OCI-LY1 (cell line): ENCODE data around the gene SSNA1.

ENCODE experiments used
- H2AFZ ChIP-seq: fragments of 200-600 bp; sonication (generic), shearing (Covaris generic); 2 replicates; pipeline ENCODE4 v1.6.0; 2014; ENCODE audit warnings: antibody characterized with exemption, mild to moderate bottlenecking, low read length
- H3F3A ChIP-seq: fragments of 200-600 bp; sonication (generic), shearing (Covaris generic); 2 replicates; pipeline ENCODE4 v1.6.0; 2014; ENCODE audit warnings: mild to moderate bottlenecking, antibody characterized with exemption, low read length, moderate library complexity; ENCODE audit not compliant: insufficient read depth
- H3K27ac ChIP-seq: fragments of 200-600 bp; sonication (generic); 2 replicates; pipeline ENCODE4 v1.5.1; 2014; ENCODE audit warnings: low read length, mixed run types, mild to moderate bottlenecking, low read depth; ENCODE audit not compliant: poor library complexity, severe bottlenecking
- H3K27me3 ChIP-seq: fragments of 200-600 bp; sonication (generic); 2 replicates; pipeline ENCODE4 v1.6.0; 2014; ENCODE audit warnings: antibody characterized with exemption, mild to moderate bottlenecking, low read length, moderate library complexity; ENCODE audit not compliant: insufficient read depth
- H3K36me3 ChIP-seq: fragments of 200-600 bp; sonication (generic); 2 replicates; pipeline ENCODE4 v1.6.1; 2014; ENCODE audit warnings: mild to moderate bottlenecking, antibody characterized with exemption, low read length, moderate library complexity, mixed read lengths; ENCODE audit not compliant: insufficient read depth
- H3K4me1 ChIP-seq: fragments of 200-600 bp; sonication (generic); 2 replicates; pipeline ENCODE4 v1.5.1; 2014; ENCODE audit warnings: mild to moderate bottlenecking, low read length, moderate library complexity; ENCODE audit not compliant: insufficient read depth, severe bottlenecking
- H3K4me2 ChIP-seq: fragments of 200-600 bp; sonication (generic), shearing (Covaris generic); 2 replicates; pipeline ENCODE4 v1.6.1; 2014; ENCODE audit warnings: low read length
- H3K4me3 ChIP-seq: fragments of 200-600 bp; sonication (generic); 2 replicates; pipeline ENCODE4 v1.5.1; 2014; ENCODE audit warnings: low read length, low read depth, mild to moderate bottlenecking, mixed read lengths; ENCODE audit not compliant: poor library complexity, severe bottlenecking
- H3K79me2 ChIP-seq: fragments of 200-600 bp; shearing (Covaris generic); 2 replicates; pipeline ENCODE4 v1.6.1; 2016; ENCODE audit warnings: mixed run types, low read length, mixed read lengths; ENCODE audit not compliant: insufficient read depth
- H3K9ac ChIP-seq: fragments of 200-600 bp; sonication (generic), shearing (Covaris generic); 2 replicates; pipeline ENCODE4 v1.6.1; 2014; ENCODE audit warnings: mild to moderate bottlenecking, low read length, mixed read lengths
- H3K9me2 ChIP-seq: fragments of 200-600 bp; sonication (generic), shearing (Covaris generic); 2 replicates; pipeline ENCODE4 v1.6.1; 2014; ENCODE audit warnings: low read depth, mild to moderate bottlenecking, low read length, mixed read lengths
- H3K9me3 ChIP-seq: fragments of 200-600 bp; shearing (Covaris generic); 2 replicates; pipeline ENCODE4 v1.6.1; 2014; ENCODE audit warnings: low read length, mixed read lengths
- H4K20me1 ChIP-seq: fragments of 200-600 bp; sonication (generic), shearing (Covaris generic); 2 replicates; pipeline ENCODE4 v1.6.0; 2016; ENCODE audit warnings: mild to moderate bottlenecking, low read length; ENCODE audit not compliant: insufficient read depth
- EZH2 ChIP-seq: fragments of 200-600 bp; sonication (generic), shearing (Covaris generic); IDR thresholded peaks from 2 replicates; pipeline ENCODE4 v1.8.0; 2017; ENCODE audit warnings: borderline replicate concordance, mixed run types, mild to moderate bottlenecking, antibody characterized with exemption, low read length, moderate library complexity, mixed read lengths
- TF ChIP-seq, protein P1 (sequence below): fragments of 200-600 bp; sonication (generic), shearing (Covaris generic); IDR thresholded peaks from 2 replicates; pipeline ENCODE4 v1.5.1; 2017; ENCODE audit warnings: mild to moderate bottlenecking, antibody characterized with exemption, low read length, moderate library complexity, mixed read lengths

SSNA1 gene

DNA sequence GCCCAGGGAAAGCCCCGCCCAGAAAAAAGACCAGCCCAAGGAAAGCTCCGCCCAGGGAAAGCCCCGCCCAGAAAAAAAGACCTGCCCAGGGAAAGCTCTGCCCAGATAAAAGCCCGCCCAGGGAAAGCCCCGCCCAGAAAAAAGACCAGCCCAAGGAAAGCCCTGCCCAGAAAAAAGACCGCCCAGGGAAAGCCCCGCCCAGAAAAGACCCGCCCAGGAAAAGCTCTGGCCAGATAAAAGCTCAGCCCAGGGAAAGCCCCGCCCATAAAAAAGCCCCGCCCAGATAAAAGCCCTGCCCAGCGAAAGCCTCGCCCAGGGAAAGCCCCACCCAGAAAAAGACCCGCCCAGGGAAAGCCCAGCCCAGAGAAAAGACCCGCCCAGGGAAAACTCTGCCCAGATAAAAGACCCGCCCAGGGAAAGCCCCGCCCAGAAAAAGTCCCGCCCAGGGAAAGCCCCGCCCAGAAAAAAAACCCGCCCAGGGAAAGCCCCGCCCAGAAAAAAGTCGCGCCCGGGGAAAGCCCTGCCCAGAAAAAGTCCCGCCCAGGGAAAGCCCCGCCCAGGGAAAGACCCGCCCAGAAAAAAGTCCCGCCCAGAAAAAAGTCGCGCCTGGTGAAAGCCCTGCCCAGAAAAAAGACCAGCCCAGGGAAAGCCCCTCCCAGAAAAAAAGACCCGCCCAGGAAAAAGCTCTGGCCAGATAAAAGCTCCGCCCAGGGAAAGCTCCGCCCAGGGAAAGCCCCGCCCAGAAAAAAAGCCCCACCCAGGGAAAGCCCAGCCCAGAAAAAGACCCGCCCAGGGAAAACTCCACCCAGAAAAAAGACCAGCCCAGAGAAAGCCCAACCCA is 37.6 kb upstream of the SSNA1 start:
- no peak overlapping the region for H2AFZ ChIP-seq
- H3F3A ChIP-seq: peaks cover 6% of the 10 kb centered on the region
- H3K9me3 ChIP-seq: no peaks in the 10 kb centered on the region
- H3K4me1 ChIP-seq: no peaks in the 10 kb centered on the region
- H3K79me2 ChIP-seq: no peaks in the 10 kb centered on the region
- H3K27me3 ChIP-seq: no peaks in the 10 kb centered on the region
- peak overlapping the region; percentile 29 for H3K27ac ChIP-seq
- H3K4me3 ChIP-seq: no peak overlapping the region
- no peaks in the 10 kb centered on the region for H3K9me2 ChIP-seq
- no peak overlapping the region for H3K9ac ChIP-seq
- H3K4me2 ChIP-seq: no peak overlapping the region
- H4K20me1 ChIP-seq: no peaks in the 10 kb centered on the region
- H3K36me3 ChIP-seq: no peaks in the 10 kb centered on the region
- TF ChIP-seq EZH2: no peak
- TF ChIP-seq, protein P1, sequence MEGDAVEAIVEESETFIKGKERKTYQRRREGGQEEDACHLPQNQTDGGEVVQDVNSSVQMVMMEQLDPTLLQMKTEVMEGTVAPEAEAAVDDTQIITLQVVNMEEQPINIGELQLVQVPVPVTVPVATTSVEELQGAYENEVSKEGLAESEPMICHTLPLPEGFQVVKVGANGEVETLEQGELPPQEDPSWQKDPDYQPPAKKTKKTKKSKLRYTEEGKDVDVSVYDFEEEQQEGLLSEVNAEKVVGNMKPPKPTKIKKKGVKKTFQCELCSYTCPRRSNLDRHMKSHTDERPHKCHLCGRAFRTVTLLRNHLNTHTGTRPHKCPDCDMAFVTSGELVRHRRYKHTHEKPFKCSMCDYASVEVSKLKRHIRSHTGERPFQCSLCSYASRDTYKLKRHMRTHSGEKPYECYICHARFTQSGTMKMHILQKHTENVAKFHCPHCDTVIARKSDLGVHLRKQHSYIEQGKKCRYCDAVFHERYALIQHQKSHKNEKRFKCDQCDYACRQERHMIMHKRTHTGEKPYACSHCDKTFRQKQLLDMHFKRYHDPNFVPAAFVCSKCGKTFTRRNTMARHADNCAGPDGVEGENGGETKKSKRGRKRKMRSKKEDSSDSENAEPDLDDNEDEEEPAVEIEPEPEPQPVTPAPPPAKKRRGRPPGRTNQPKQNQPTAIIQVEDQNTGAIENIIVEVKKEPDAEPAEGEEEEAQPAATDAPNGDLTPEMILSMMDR: no peak

DNA sequence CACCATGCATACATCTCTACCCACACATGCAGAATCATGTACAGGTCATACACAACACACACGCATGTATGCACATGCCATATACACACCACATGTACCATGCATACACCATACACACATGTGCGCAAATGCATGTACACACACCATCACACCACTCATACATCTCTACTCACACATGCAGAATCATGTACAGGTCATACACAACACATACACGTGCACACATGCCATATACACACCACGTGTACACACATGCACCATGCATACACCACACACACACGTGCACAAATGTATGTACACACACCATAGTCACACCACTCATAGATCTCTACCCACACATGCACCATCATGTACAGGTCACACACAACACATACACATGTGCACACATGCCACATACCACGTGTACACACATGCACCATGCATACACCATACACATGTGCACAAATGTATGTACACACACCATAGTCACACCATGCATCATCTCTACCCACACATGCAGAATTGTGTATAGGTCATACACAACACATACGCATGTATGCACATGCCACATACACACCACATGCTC is 35.6 kb upstream of the SSNA1 start:
- peaks cover 4% of the 10 kb centered on the region for H3K4me1 ChIP-seq
- H3K79me2 ChIP-seq: no peaks in the 10 kb centered on the region
- TF ChIP-seq, protein P1: no peak
- H3K36me3 ChIP-seq: no peaks in the 10 kb centered on the region
- H3K9ac ChIP-seq: no peak overlapping the region
- no peak overlapping the region for H3K4me2 ChIP-seq
- no peak overlapping the region for H3K4me3 ChIP-seq
- H3K27me3 ChIP-seq: 0 out of 2 replicates have a peak, but pooled peaks cover 7% of the 10 kb centered on the region
- H3K9me3 ChIP-seq: no peaks in the 10 kb centered on the region
- peaks cover 6% of the 10 kb centered on the region for H3F3A ChIP-seq
- H2AFZ ChIP-seq: no peak overlapping the region
- H3K27ac ChIP-seq: no peak overlapping the region
- H4K20me1 ChIP-seq: no peaks in the 10 kb centered on the region
- H3K9me2 ChIP-seq: no peaks in the 10 kb centered on the region

DNA sequence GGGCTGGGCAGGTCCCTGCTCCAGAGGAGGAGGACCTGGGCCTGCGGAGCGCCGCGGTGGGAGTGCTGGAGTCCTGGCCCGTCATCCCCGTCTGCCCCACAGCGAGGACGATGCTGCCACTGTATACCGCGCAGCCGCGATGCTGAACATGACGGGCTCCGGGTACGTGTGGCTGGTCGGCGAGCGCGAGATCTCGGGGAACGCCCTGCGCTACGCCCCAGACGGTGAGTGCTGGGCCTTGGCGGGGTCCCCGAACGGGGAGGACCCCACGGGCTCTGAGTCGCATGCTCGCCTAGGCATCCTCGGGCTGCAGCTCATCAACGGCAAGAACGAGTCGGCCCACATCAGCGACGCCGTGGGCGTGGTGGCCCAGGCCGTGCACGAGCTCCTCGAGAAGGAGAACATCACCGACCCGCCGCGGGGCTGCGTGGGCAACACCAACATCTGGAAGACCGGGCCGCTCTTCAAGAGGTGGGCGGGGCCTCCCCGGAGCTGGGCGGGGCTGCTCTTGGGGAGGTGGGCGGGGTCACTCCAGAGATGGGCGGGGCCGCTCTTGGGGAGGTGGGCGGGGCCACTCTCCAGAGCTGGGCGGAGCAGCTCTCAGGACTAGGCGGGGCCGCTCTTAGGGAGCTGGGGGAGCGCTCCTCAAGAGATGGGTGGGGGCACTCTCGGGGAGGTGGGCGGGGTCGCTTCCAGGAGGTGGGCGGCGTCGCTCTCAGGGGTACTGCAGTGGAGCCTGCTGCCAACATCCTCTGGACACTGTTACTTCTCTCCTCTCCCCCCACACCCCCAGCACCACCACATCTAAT is 31.7 kb upstream of the SSNA1 start:
- no peak overlapping the region for H3K27ac ChIP-seq
- H3K27me3 ChIP-seq: peaks cover 23% of the 10 kb centered on the region
- no peak overlapping the region for H3K9ac ChIP-seq
- no peaks in the 10 kb centered on the region for H3K36me3 ChIP-seq
- no peaks in the 10 kb centered on the region for H3K9me3 ChIP-seq
- peak overlapping the region; percentile 61; the same call in 1 of the 2 replicates for H3K4me2 ChIP-seq
- H3K4me3 ChIP-seq: peak overlapping the region; percentile 50
- TF ChIP-seq EZH2: no peak
- TF ChIP-seq, protein P1: no peak
- H3K9me2 ChIP-seq: no peaks in the 10 kb centered on the region
- no peak overlapping the region for H2AFZ ChIP-seq
- peaks cover 7% of the 10 kb centered on the region for H3K4me1 ChIP-seq
- H3K79me2 ChIP-seq: no peaks in the 10 kb centered on the region
- H3F3A ChIP-seq: no peaks in the 10 kb centered on the region
- H4K20me1 ChIP-seq: no peaks in the 10 kb centered on the region
